HG03378 (cell line): ENCODE measurements around the gene SH3PXD2A.
"Not testable (repeated sequence)": the region's sequence is repeated elsewhere in the genome, so short reads cannot be mapped to it uniquely, and the experiment has no call there.

Experiments
- ATAC-seq: cut with Tn5 transposase; IDR thresholded peaks from one replicate; pipeline ENCODE4 v1.9.1; 2021; ENCODE audit warnings: mild to moderate bottlenecking, moderate library complexity; ENCODE audit not compliant: unreplicated experiment

The SH3PXD2A gene

GRCh38 chr10:103671126-103671895 lies 184.1 kb downstream of the SH3PXD2A start:
- no peak for ATAC-seq

- no peak for ATAC-seq
These were observed 185.4 kb downstream of the SH3PXD2A start for GRCh38 chr10:103669944-103670343.

GRCh38 chr10:103669243-103669929 lies 186.0 kb downstream of the SH3PXD2A start:
- ATAC-seq, result no peak

- ATAC-seq, result no peak
These were observed 186.8 kb downstream of the SH3PXD2A start for GRCh38 chr10:103668351-103669242.

- no peak for ATAC-seq
These were observed 188.0 kb downstream of the SH3PXD2A start for GRCh38 chr10:103667356-103667755.

- ATAC-seq, result no peak
These were observed 188.6 kb downstream of the SH3PXD2A start for GRCh38 chr10:103666762-103667150.

- ATAC-seq, result no peak
These were observed 189.2 kb downstream of the SH3PXD2A start for GRCh38 chr10:103666087-103666761.

- no peak for ATAC-seq
These were observed 190.1 kb downstream of the SH3PXD2A start for GRCh38 chr10:103665162-103665889.

GRCh38 chr10:103663802-103664201 lies 191.6 kb downstream of the SH3PXD2A start:
- no peak for ATAC-seq

- no peak for ATAC-seq
These were observed 192.1 kb downstream of the SH3PXD2A start for GRCh38 chr10:103663236-103663635.

- ATAC-seq, result not testable (repeated sequence)
These were observed 192.7 kb downstream of the SH3PXD2A start for GRCh38 chr10:103662704-103663103.

GRCh38 chr10:103661198-103661950 lies 194.0 kb downstream of the SH3PXD2A start:
- no peak for ATAC-seq

- ATAC-seq, result no peak
These were observed 194.8 kb downstream of the SH3PXD2A start for GRCh38 chr10:103660364-103661197.

- ATAC-seq, result peak; percentile 91
These were observed 195.6 kb downstream of the SH3PXD2A start for GRCh38 chr10:103659674-103660363.

- no peak for ATAC-seq
These were observed 197.3 kb downstream of the SH3PXD2A start for GRCh38 chr10:103658049-103658577.

GRCh38 chr10:103657061-103657591 lies 198.2 kb downstream of the SH3PXD2A start:
- no peak for ATAC-seq

GRCh38 chr10:103654925-103655324 lies 200.5 kb downstream of the SH3PXD2A start:
- ATAC-seq, result no peak
